Panc1 (cell line): Measurements from ENCODE around the gene ATP1A1. TPM values are rescaled to one million over a fixed set of nuclear protein-coding genes. Genes with fewer than 3 reads are reported as not detected.

Source experiments
- ATAC-seq: fragments of 200-7000 bp; cut with Tn5 transposase; 2 replicates; pipeline ENCODE4 v1.9.1; 2020; ENCODE audit warnings: mild to moderate bottlenecking, moderate library complexity
- BruUV-seq: library from RNA; stranded (reverse); fragments of 400-500 nt; replicated peaks from 2 replicates; lab custom pipeline; 2021; lab: Mats Ljungman, UMichigan
- CTCF ChIA-PET: fragments of 300-600 bp; sonication (Branson Sonifier 250); formaldehyde crosslinking; loops from one replicate; lab custom pipeline; 2022; ENCODE audit warnings: antibody characterized with exemption; lab: Charles Lee
- POLR2A ChIA-PET: fragments of 300-600 bp; sonication (Branson Sonifier 250); formaldehyde crosslinking; loops from one replicate; lab custom pipeline; 2022; ENCODE audit warnings: antibody characterized with exemption; lab: Charles Lee
- DNase-seq: peaks from one replicate; pipeline ENCODE4 v3.0.0-alpha.2; 2010; ENCODE audit warnings: low read depth, low spot score
- H3K27ac ChIP-seq: 2 replicates; pipeline ENCODE4 v1.5.1; 2011; ENCODE audit warnings: mild to moderate bottlenecking, low read length, inconsistent platforms
- H3K27me3 ChIP-seq: fragments of 200-500 bp; sonication (Bioruptor generic); 2 replicates; pipeline ENCODE4 v1.6.0; 2014; ENCODE audit warnings: low read length, inconsistent platforms; ENCODE audit not compliant: control insufficient read depth, insufficient read depth
- H3K36me3 ChIP-seq: fragments of 200-500 bp; sonication (Bioruptor generic); 2 replicates; pipeline ENCODE4 v1.5.1; 2014; ENCODE audit warnings: inconsistent platforms, mild to moderate bottlenecking, low read length, moderate library complexity; ENCODE audit not compliant: control insufficient read depth, insufficient read depth
- H3K4me1 ChIP-seq: 2 replicates; pipeline ENCODE4 v1.5.1; 2011; ENCODE audit warnings: inconsistent platforms, mild to moderate bottlenecking, low read length, moderate library complexity; ENCODE audit not compliant: control insufficient read depth, insufficient read depth
- H3K4me3 ChIP-seq, 2 experiments: 2 replicates each; pipeline ENCODE4 v1.5.1; 2011 to 2012; ENCODE audit warnings: low read depth in 2 of 2, low read length in 2 of 2, mild to moderate bottlenecking in 2 of 2, inconsistent platforms in 1 of 2, moderate library complexity in 1 of 2
- H3K9me3 ChIP-seq: fragments of 200-500 bp; sonication (Bioruptor generic); 2 replicates; pipeline ENCODE4 v1.5.1; 2014; ENCODE audit warnings: low read depth, mild to moderate bottlenecking, inconsistent platforms, low read length, moderate library complexity; ENCODE audit not compliant: control insufficient read depth, insufficient read depth
- POLR2AphosphoS5 ChIP-seq: IDR thresholded peaks from 2 replicates; pipeline ENCODE4 v1.6.1; 2012; ENCODE audit warnings: mild to moderate bottlenecking, low read depth, low read length, moderate library complexity
- REST ChIP-seq, 2 experiments: IDR thresholded peaks; 2 replicates each; pipeline ENCODE4 v1.6.1; 2011 to 2012; ENCODE audit warnings: low read depth in 2 of 2, control low read depth in 1 of 2, low read length in 1 of 2, mild to moderate bottlenecking in 1 of 2, moderate library complexity in 1 of 2; ENCODE audit not compliant: insufficient read depth in 1 of 2
- SIN3A ChIP-seq: IDR thresholded peaks from 2 replicates; pipeline ENCODE4 v1.6.1; 2012; ENCODE audit warnings: low read depth, mild to moderate bottlenecking, low read length, moderate library complexity, borderline replicate concordance; ENCODE audit not compliant: insufficient read depth
- TCF7L2 ChIP-seq: IDR thresholded peaks from 2 replicates; pipeline ENCODE4 v1.6.1; 2011; ENCODE audit warnings: mild to moderate bottlenecking, low read depth, low read length, inconsistent platforms
- in situ Hi-C: cut with HindIII; loops from 2 replicates; pipeline ENCODE4 v1.10.0; 2016; ENCODE audit warnings: low sequenced_read_pairs, low pct_unique_long_range_greater_than_20kb
- intact Hi-C: fragments of 100-400 bp; cut with micrococcal nuclease; formaldehyde crosslinking; loops from one replicate; pipeline ENCODE4 v1.10.0; 2022; ENCODE audit not compliant: unreplicated experiment
- total RNA-seq: library from RNA; stranded (reverse); gene quantifications from one replicate; pipeline ENCODE4 v1.2.1, GENCODE V29; 2021; ENCODE audit not compliant: unreplicated experiment
- TF ChIP-seq, protein P1 (sequence below): fragments of 450-650 bp; IDR thresholded peaks from 2 replicates; pipeline ENCODE4 v1.5.1; 2017; ENCODE audit warnings: mild to moderate bottlenecking

ATP1A1 gene
- total RNA-seq, 1 experiment from 2014 or later = 131 TPM

DNA sequence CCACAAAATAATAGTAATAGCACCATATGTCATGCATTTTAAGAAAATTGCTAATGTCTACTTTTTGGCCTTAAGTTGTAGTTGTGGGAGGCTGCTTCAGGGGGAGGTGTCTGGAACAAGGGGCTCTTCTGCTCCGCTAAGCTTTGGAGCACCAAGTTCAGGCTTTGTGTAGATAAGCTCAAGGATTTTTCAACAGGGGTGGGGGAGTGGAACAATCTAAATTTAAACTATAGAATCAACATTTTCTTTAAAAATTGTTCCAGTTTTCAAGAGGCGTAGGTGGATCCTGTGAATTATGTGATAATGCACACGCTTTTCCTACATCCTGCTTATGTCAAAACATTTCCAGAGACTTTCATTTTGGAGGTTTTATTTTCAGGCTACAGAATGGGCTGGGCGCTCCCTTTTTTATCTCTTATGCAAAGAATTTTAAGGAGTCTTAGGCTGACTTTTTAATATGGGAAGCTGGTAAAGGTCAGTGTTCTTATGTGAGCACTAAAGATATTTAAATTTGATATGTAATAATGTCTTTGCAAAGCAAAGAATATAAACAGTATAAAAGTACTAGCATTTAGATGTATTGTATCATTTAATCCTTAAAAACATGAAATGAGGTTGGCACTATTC lies 9.9 kb downstream of the ATP1A1 start:
- peaks cover 11% of the 10 kb centered on the region for H3K4me1 ChIP-seq
- CTCF ChIA-PET = no interaction called here
- DNase-seq (no peak), ATAC-seq (no peak)
- no peak overlapping the region for H3K27ac ChIP-seq
- in situ Hi-C loops (no loop called here), intact Hi-C loops (no loop called here)
- TF ChIP-seq, protein P1, sequence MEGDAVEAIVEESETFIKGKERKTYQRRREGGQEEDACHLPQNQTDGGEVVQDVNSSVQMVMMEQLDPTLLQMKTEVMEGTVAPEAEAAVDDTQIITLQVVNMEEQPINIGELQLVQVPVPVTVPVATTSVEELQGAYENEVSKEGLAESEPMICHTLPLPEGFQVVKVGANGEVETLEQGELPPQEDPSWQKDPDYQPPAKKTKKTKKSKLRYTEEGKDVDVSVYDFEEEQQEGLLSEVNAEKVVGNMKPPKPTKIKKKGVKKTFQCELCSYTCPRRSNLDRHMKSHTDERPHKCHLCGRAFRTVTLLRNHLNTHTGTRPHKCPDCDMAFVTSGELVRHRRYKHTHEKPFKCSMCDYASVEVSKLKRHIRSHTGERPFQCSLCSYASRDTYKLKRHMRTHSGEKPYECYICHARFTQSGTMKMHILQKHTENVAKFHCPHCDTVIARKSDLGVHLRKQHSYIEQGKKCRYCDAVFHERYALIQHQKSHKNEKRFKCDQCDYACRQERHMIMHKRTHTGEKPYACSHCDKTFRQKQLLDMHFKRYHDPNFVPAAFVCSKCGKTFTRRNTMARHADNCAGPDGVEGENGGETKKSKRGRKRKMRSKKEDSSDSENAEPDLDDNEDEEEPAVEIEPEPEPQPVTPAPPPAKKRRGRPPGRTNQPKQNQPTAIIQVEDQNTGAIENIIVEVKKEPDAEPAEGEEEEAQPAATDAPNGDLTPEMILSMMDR = no peak
- TF ChIP-seq SIN3A = no peak
- no peak for TF ChIP-seq REST (IDR thresholded peaks at IDR 0.05; ENCODE audit: insufficient read depth in 1 of 2, low read depth in 2 of 2, low read length in 1 of 2)
- TF ChIP-seq TCF7L2 = no peak
- no peak for TF ChIP-seq POLR2AphosphoS5
- POLR2A ChIA-PET = no interaction called here
- no peaks in the 10 kb centered on the region for H3K9me3 ChIP-seq
- BruUV-seq = no TSS peak
- no peaks in the 10 kb centered on the region; the same call in none of the 2 replicates for H3K36me3 ChIP-seq
- H3K4me3 ChIP-seq = no peak overlapping the region
- no peaks in the 10 kb centered on the region for H3K27me3 ChIP-seq

- no peak overlapping the region for H3K27ac ChIP-seq
- H3K36me3 ChIP-seq = peaks cover 3% of the 10 kb centered on the region
- no TSS peak for BruUV-seq
- ChIA-PET POLR2A (no interaction called here), CTCF (no interaction called here)
- intact Hi-C loops = no loop called here
- H3K27me3 ChIP-seq = no peaks in the 10 kb centered on the region
- no peaks in the 10 kb centered on the region for H3K4me1 ChIP-seq
- TF ChIP-seq SIN3A = no peak
- TF ChIP-seq REST (IDR thresholded peaks at IDR 0.05; ENCODE audit: insufficient read depth in 1 of 2, low read depth in 2 of 2, low read length in 1 of 2) = no peak
- TF ChIP-seq POLR2AphosphoS5 = no peak
- no peak for TF ChIP-seq TCF7L2
- TF ChIP-seq, protein P1 = no peak
- H3K9me3 ChIP-seq = no peaks in the 10 kb centered on the region
- no peak overlapping the region for H3K4me3 ChIP-seq
- ATAC-seq (no peak), DNase-seq (no peak)
- in situ Hi-C loops = no loop called here
Observed at GRCh38 chr1:116386042-116386441, 13.0 kb downstream of the ATP1A1 start.
